IMR-90 (cell line): Measurements from ENCODE around the gene LY6G5C. TPM values are rescaled to one million over a fixed set of nuclear protein-coding genes. Genes with fewer than 3 reads are reported as not detected.

Experiments
- ATAC-seq: fragments of 200-7000 bp; cut with Tn5 transposase; 2 replicates; pipeline ENCODE4 v1.9.1; 2020; ENCODE audit warnings: low read depth, mild to moderate bottlenecking, moderate library complexity
- BruUV-seq: library from RNA; stranded (reverse); fragments of 400-500 nt; replicated peaks from 2 replicates; lab custom pipeline; 2021; lab: Mats Ljungman, UMichigan
- CTCF ChIA-PET: fragments of 300-600 bp; formaldehyde crosslinking; extraction: SDS; loops from one replicate; lab custom pipeline; 2021; ENCODE audit warnings: antibody characterized with exemption; lab: Yijun Ruan, JAX
- POLR2A ChIA-PET: fragments of 300-600 bp; sonication (Branson Sonifier 250); formaldehyde crosslinking; loops from one replicate; lab custom pipeline; 2022; ENCODE audit warnings: antibody characterized with exemption; ENCODE audit not compliant: unreplicated experiment; lab: Charles Lee
- DNase-seq: peaks from one replicate; pipeline ENCODE4 v3.0.0; 2013
- H2AFZ ChIP-seq: replicated peaks from 2 replicates; pipeline ENCODE3; 2013; ENCODE audit warnings: low read length, mild to moderate bottlenecking; ENCODE audit not compliant: poor library complexity
- H2AK5ac ChIP-seq: 2 replicates; pipeline ENCODE4 v1.6.1; 2013; ENCODE audit warnings: low read depth, low read length, inconsistent platforms
- H2AK9ac ChIP-seq: replicated peaks from 2 replicates; pipeline ENCODE3; 2013; ENCODE audit warnings: mild to moderate bottlenecking, low read depth, low read length, moderate library complexity; ENCODE audit not compliant: poor library complexity
- H2BK120ac ChIP-seq: 2 replicates; pipeline ENCODE4 v1.6.1; 2013; ENCODE audit warnings: low read depth, low read length, inconsistent platforms
- H2BK15ac ChIP-seq: 3 replicates; pipeline ENCODE4 v1.6.1; 2013; ENCODE audit warnings: low read depth, low read length, inconsistent platforms
- H2BK20ac ChIP-seq: 2 replicates; pipeline ENCODE4 v1.6.1; 2013; ENCODE audit warnings: low read depth, mild to moderate bottlenecking, inconsistent platforms, low read length, moderate library complexity
- H2BK5ac ChIP-seq: 2 replicates; pipeline ENCODE4 v1.6.1; 2013; ENCODE audit warnings: mild to moderate bottlenecking, low read depth, low read length, inconsistent platforms; ENCODE audit not compliant: poor library complexity, severe bottlenecking
- H3K14ac ChIP-seq: replicated peaks from 2 replicates; pipeline ENCODE4 v1.6.1; 2013; ENCODE audit warnings: low read depth, low read length, inconsistent platforms
- H3K18ac ChIP-seq: 2 replicates; pipeline ENCODE4 v1.6.1; 2013; ENCODE audit warnings: low read depth, low read length, control low read depth
- H3K23ac ChIP-seq: 2 replicates; pipeline ENCODE4 v1.6.1; 2013; ENCODE audit warnings: low read depth, low read length, inconsistent platforms
- H3K27ac ChIP-seq: 2 replicates; pipeline ENCODE4 v1.5.1; 2013; ENCODE audit warnings: mild to moderate bottlenecking, control low read depth, low read length; ENCODE audit not compliant: insufficient read depth
- H3K27me3 ChIP-seq: 2 replicates; pipeline ENCODE4 v1.6.1; 2013; ENCODE audit warnings: low read length; ENCODE audit not compliant: control insufficient read depth, insufficient read depth
- H3K36me3 ChIP-seq: 2 replicates; pipeline ENCODE4 v1.6.1; 2013; ENCODE audit warnings: low read length, mixed read lengths; ENCODE audit not compliant: control insufficient read depth, insufficient read depth
- H3K4ac ChIP-seq: 2 replicates; pipeline ENCODE4 v1.6.1; 2013; ENCODE audit warnings: low read depth, low read length, inconsistent platforms
- H3K4me1 ChIP-seq: 2 replicates; pipeline ENCODE4 v1.6.1; 2013; ENCODE audit warnings: low read length, mixed read lengths; ENCODE audit not compliant: control insufficient read depth, insufficient read depth
- H3K4me2 ChIP-seq: 2 replicates; pipeline ENCODE4 v1.6.1; 2013; ENCODE audit warnings: low read depth, mild to moderate bottlenecking, control low read depth, low read length, moderate library complexity
- H3K4me3 ChIP-seq: 2 replicates; pipeline ENCODE4 v1.5.1; 2013; ENCODE audit warnings: low read depth, mild to moderate bottlenecking, control low read depth, low read length, moderate library complexity; ENCODE audit not compliant: insufficient read depth
- H3K56ac ChIP-seq: 2 replicates; pipeline ENCODE4 v1.6.1; 2013; ENCODE audit warnings: low read length, inconsistent platforms; ENCODE audit not compliant: insufficient read depth; ENCODE audit errors: extremely low read depth
- H3K79me1 ChIP-seq, 2 experiments: 2 replicates each; pipeline ENCODE4 v1.6.1; 2013; ENCODE audit warnings: low read length in 2 of 2, inconsistent platforms in 1 of 2, low read depth in 1 of 2
- H3K9ac ChIP-seq: 2 replicates; pipeline ENCODE4 v1.6.1; 2013; ENCODE audit warnings: low read depth, low read length, control low read depth
- H3K9me1 ChIP-seq: 2 replicates; pipeline ENCODE4 v1.6.1; 2013; ENCODE audit warnings: low read length, inconsistent platforms; ENCODE audit not compliant: insufficient read depth
- H3K9me3 ChIP-seq: 2 replicates; pipeline ENCODE4 v1.6.1; 2013; ENCODE audit warnings: low read length; ENCODE audit not compliant: control insufficient read depth, insufficient read depth
- H4K20me1 ChIP-seq: 2 replicates; pipeline ENCODE4 v1.6.1; 2013; ENCODE audit warnings: low read length, inconsistent platforms; ENCODE audit not compliant: insufficient read depth
- H4K5ac ChIP-seq: 2 replicates; pipeline ENCODE4 v1.6.1; 2013; ENCODE audit warnings: mild to moderate bottlenecking, low read depth, low read length, control low read depth
- H4K8ac ChIP-seq, 2 experiments: 2 replicates each; pipeline ENCODE4 v1.6.1; 2013; ENCODE audit warnings: low read depth in 2 of 2, low read length in 2 of 2, control low read depth in 1 of 2, inconsistent platforms in 1 of 2
- H4K91ac ChIP-seq: 2 replicates; pipeline ENCODE4 v1.6.1; 2013; ENCODE audit warnings: low read depth, low read length, inconsistent platforms; ENCODE audit not compliant: insufficient read depth
- CTCF ChIP-seq: conservative IDR thresholded peaks from 2 replicates; pipeline ENCODE4 v1.5.1; 2012; ENCODE audit warnings: mild to moderate bottlenecking, low read depth, low read length, improper control_type of control experiment
- WGBS, 2 experiments: methylation state at CpG; one replicate each; pipeline versions ENCODE4 v1.1.5 to v1.1.7; 2013; ENCODE audit warnings: missing lambda C conversion rate in 2 of 2; ENCODE audit not compliant: insufficient read length in 1 of 2; ENCODE audit errors: extremely low coverage in 2 of 2; 5-methylcytosine and 5-hydroxymethylcytosine counted together
- dilution Hi-C: fragments of 300-500 bp; cut with HindIII; formaldehyde crosslinking; loops from one replicate; pipeline ENCODE4 v1.14.3; 2018; ENCODE audit warnings: low sequenced_read_pairs; ENCODE audit not compliant: unreplicated experiment
- in situ Hi-C: fragments of 300-500 bp; cut with MboI; formaldehyde crosslinking; loops from 3 replicates; pipeline ENCODE4 v1.14.3; 2019; ENCODE audit warnings: low sequenced_read_pairs, inconsistent platforms, mixed read lengths
- intact Hi-C: fragments of 100-400 bp; cut with micrococcal nuclease; formaldehyde crosslinking; loops from 2 replicates; pipeline ENCODE4 v1.10.0; 2022
- polyA plus RNA-seq, 3 experiments: library from polyadenylated mRNA; depleted of rRNA; stranded (reverse); fragments of >200 nt; gene quantifications; 2 replicates each; pipeline ENCODE4 v1.2.3, GENCODE V29; 2012; ENCODE audit warnings: low replicate concordance in 1 of 3
- total RNA-seq: library from RNA; depleted of rRNA; stranded (reverse); fragments of >200 nt; gene quantifications from 2 replicates; pipeline ENCODE4 v1.2.3, GENCODE V29; 2012
- TF ChIP-seq, protein P1 (sequence below): fragments of 150-350 bp; IDR thresholded peaks from 2 replicates; pipeline ENCODE4 v1.6.1; 2017; ENCODE audit warnings: mild to moderate bottlenecking, antibody characterized with exemption, low read length, low read depth

The LY6G5C gene
- total and polyA plus RNA-seq, 2 of the 4 experiments (the other 2 are of a cell fraction) = 0.18 to 2.0 TPM

- TF ChIP-seq CTCF = no peak
- TF ChIP-seq, protein P1, sequence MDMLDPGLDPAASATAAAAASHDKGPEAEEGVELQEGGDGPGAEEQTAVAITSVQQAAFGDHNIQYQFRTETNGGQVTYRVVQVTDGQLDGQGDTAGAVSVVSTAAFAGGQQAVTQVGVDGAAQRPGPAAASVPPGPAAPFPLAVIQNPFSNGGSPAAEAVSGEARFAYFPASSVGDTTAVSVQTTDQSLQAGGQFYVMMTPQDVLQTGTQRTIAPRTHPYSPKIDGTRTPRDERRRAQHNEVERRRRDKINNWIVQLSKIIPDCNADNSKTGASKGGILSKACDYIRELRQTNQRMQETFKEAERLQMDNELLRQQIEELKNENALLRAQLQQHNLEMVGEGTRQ = no peak
- CTCF ChIA-PET = no interaction called here
Measured at GRCh38 chr6:31719001-31719400, 38.1 kb upstream of the LY6G5C start.

More at GRCh38 chr6:31719001-31719400, 38.1 kb upstream of the LY6G5C start:
- no peaks in the 10 kb centered on the region for H3K4me1 ChIP-seq
- peak overlapping the region; percentile 50 for H2AK9ac ChIP-seq
- H2BK5ac ChIP-seq = no peak overlapping the region
- no peaks in the 10 kb centered on the region for H3K79me1 ChIP-seq
- H2AFZ ChIP-seq = no peak overlapping the region
- H3K36me3 ChIP-seq = no peaks in the 10 kb centered on the region
- no peak overlapping the region for H3K4ac ChIP-seq
- no peak overlapping the region for H2AK5ac ChIP-seq
- peaks cover 11% of the 10 kb centered on the region for H3K27me3 ChIP-seq
- no peak overlapping the region for H4K91ac ChIP-seq
- H3K56ac ChIP-seq = no peak overlapping the region
- H3K4me3 ChIP-seq = no peak overlapping the region
- no peak overlapping the region for H4K8ac ChIP-seq
- H3K14ac ChIP-seq = no peak overlapping the region
- POLR2A ChIA-PET = no interaction called here
- H3K9ac ChIP-seq = no peak overlapping the region
- H3K18ac ChIP-seq = no peak overlapping the region
- DNase-seq (no peak), ATAC-seq (no peak)
- intact Hi-C loops = no loop called here
- H3K23ac ChIP-seq = no peak overlapping the region
- no peak overlapping the region for H4K5ac ChIP-seq
- no CpG with 5 or more reads among the region's 6 CpGs for WGBS, 2 experiments
- H2BK15ac ChIP-seq = no peak overlapping the region
- in situ Hi-C loops = no loop called here
- peaks cover 4% of the 10 kb centered on the region; the same call in 1 of the 2 replicates for H3K9me1 ChIP-seq
- no peak overlapping the region for H2BK20ac ChIP-seq
- dilution Hi-C loops = no loop called here
- H2BK120ac ChIP-seq = no peak overlapping the region
- no peak overlapping the region for H3K27ac ChIP-seq
- H4K20me1 ChIP-seq = no peaks in the 10 kb centered on the region
- no peaks in the 10 kb centered on the region for H3K9me3 ChIP-seq
- H3K4me2 ChIP-seq = no peak overlapping the region
- no TSS peak for BruUV-seq
